HepG2 (cell line): ENCODE measurements around the gene RBM6. TPM values are rescaled to one million over a fixed set of nuclear protein-coding genes. Genes with fewer than 3 reads are reported as not detected.

ENCODE experiments used
- ARNT ChIP-seq: fragments of 450-650 bp; IDR thresholded peaks from 2 replicates; pipeline ENCODE4 v1.6.1; 2017
- CENPX ChIP-seq: sonication (generic); formaldehyde crosslinking; IDR thresholded peaks from 2 replicates; pipeline ENCODE4 v1.9.0; 2021; ENCODE audit warnings: mild to moderate bottlenecking, missing genetic modification reagents, moderate library complexity
- HES4 ChIP-seq: sonication (generic); formaldehyde crosslinking; IDR thresholded peaks from 2 replicates; pipeline ENCODE4 v1.9.0; 2021; ENCODE audit warnings: mild to moderate bottlenecking, missing genetic modification reagents, borderline replicate concordance
- HOXA9 ChIP-seq: sonication (generic); formaldehyde crosslinking; IDR thresholded peaks from 2 replicates; pipeline ENCODE4 v1.8.1; 2022; ENCODE audit warnings: missing genetic modification reagents, mild to moderate bottlenecking, moderate library complexity, borderline replicate concordance
- KAT7 ChIP-seq: IDR thresholded peaks from 2 replicates; pipeline ENCODE4 v1.6.1; 2018; ENCODE audit warnings: borderline replicate concordance, missing compliant biosample characterization
- LBX2 ChIP-seq: sonication (generic); formaldehyde crosslinking; IDR thresholded peaks from 2 replicates; pipeline ENCODE4 v1.5.0; 2020; ENCODE audit warnings: missing genetic modification reagents, mild to moderate bottlenecking, borderline replicate concordance
- MAFK ChIP-seq, 2 experiments: IDR thresholded peaks in 1 of 2; conservative IDR thresholded peaks in 1 of 2; 2 replicates each; pipeline ENCODE4 v1.6.1; 2011; ENCODE audit warnings: improper control_type of control experiment in 2 of 2, low read length in 2 of 2
- MTERF4 ChIP-seq: sonication (generic); formaldehyde crosslinking; IDR thresholded peaks from 2 replicates; pipeline ENCODE4 v1.8.0; 2023; ENCODE audit warnings: mild to moderate bottlenecking, missing genetic modification reagents
- NPAS2 ChIP-seq: sonication (generic); formaldehyde crosslinking; IDR thresholded peaks from 2 replicates; pipeline ENCODE4 v1.8.0; 2022; ENCODE audit warnings: mild to moderate bottlenecking, missing genetic modification reagents, borderline replicate concordance
- PLSCR1 ChIP-seq: sonication (generic); formaldehyde crosslinking; IDR thresholded peaks from 2 replicates; pipeline ENCODE4 v1.5.0; 2020; ENCODE audit warnings: missing genetic modification reagents, mild to moderate bottlenecking, borderline replicate concordance
- RBM22 ChIP-seq: fragments of 200-400 bp; formaldehyde crosslinking; optimal IDR thresholded peaks from 2 replicates; pipeline ENCODE3; 2017; ENCODE audit warnings: mild to moderate bottlenecking, low read length, moderate library complexity
- RFX3 ChIP-seq: IDR thresholded peaks from 2 replicates; pipeline ENCODE4 v1.6.1; 2016; ENCODE audit warnings: missing biosample characterization, missing genetic modification reagents
- RXRB ChIP-seq: IDR thresholded peaks from 2 replicates; pipeline ENCODE4 v1.6.1; 2016; ENCODE audit warnings: borderline replicate concordance, missing genetic modification reagents, missing compliant biosample characterization
- SCMH1 ChIP-seq: sonication (generic); formaldehyde crosslinking; IDR thresholded peaks from 2 replicates; pipeline ENCODE4 v1.9.0; 2021; ENCODE audit warnings: missing genetic modification reagents, mild to moderate bottlenecking, borderline replicate concordance
- SKI ChIP-seq: fragments of 450-650 bp; IDR thresholded peaks from one replicate; pipeline ENCODE4 v1.6.1; 2018; ENCODE audit warnings: mild to moderate bottlenecking; ENCODE audit not compliant: partially characterized antibody
- SMC3 ChIP-seq: IDR thresholded peaks from 2 replicates; pipeline ENCODE4 v1.6.1; 2011; ENCODE audit warnings: low read length, improper control_type of control experiment
- TMF1 ChIP-seq: sonication (generic); formaldehyde crosslinking; IDR thresholded peaks from 2 replicates; pipeline ENCODE4 v1.8.1; 2022; ENCODE audit warnings: low read depth, missing genetic modification reagents
- TRAFD1 ChIP-seq: sonication (generic); formaldehyde crosslinking; IDR thresholded peaks from 2 replicates; pipeline ENCODE4 v1.5.1; 2020; ENCODE audit warnings: missing genetic modification reagents, mild to moderate bottlenecking, borderline replicate concordance
- ZNF101 ChIP-seq: sonication (generic); formaldehyde crosslinking; IDR thresholded peaks from 2 replicates; pipeline ENCODE4 v1.4.0; 2020; ENCODE audit warnings: mild to moderate bottlenecking, low read depth, missing genetic modification reagents, borderline replicate concordance
- ZNF329 ChIP-seq: sonication (generic); formaldehyde crosslinking; IDR thresholded peaks from 2 replicates; pipeline ENCODE4 v1.9.0; 2021; ENCODE audit warnings: low read depth, mild to moderate bottlenecking, missing genetic modification reagents
- ZNF34 ChIP-seq: sonication (generic); formaldehyde crosslinking; IDR thresholded peaks from 2 replicates; pipeline ENCODE4 v1.4.0; 2020; ENCODE audit warnings: mild to moderate bottlenecking, missing genetic modification reagents, borderline replicate concordance
- ZNF558 ChIP-seq: sonication (generic); formaldehyde crosslinking; IDR thresholded peaks from 2 replicates; pipeline ENCODE4 v1.9.0; 2022; ENCODE audit warnings: mild to moderate bottlenecking, missing genetic modification reagents, borderline replicate concordance
- ZNF704 ChIP-seq: sonication (generic); formaldehyde crosslinking; IDR thresholded peaks from 2 replicates; pipeline ENCODE4 v1.8.1; 2023; ENCODE audit warnings: mild to moderate bottlenecking, inconsistent platforms, moderate library complexity, missing genetic modification reagents, borderline replicate concordance
- ZNF737 ChIP-seq: sonication (generic); formaldehyde crosslinking; IDR thresholded peaks from 2 replicates; pipeline ENCODE4 v1.5.0; 2020; ENCODE audit warnings: missing genetic modification reagents, mild to moderate bottlenecking, borderline replicate concordance
- polyA plus RNA-seq, 8 experiments: library from polyadenylated mRNA; depleted of rRNA in 3 of 8; stranded (reverse) in 7 of 8; unstranded in 1 of 8; fragments of >200 nt; fragmentation: Illumina TruSeq in 4 of 8; extraction: Trizol in 4 of 8; gene quantifications; 2 replicates each; pipeline versions ENCODE4 v1.2.1 to v1.2.3, GENCODE V29; 2011 to 2016; ENCODE audit warnings: low read depth in 4 of 8, missing spikeins in 1 of 8, mixed read lengths in 1 of 8; ENCODE audit not compliant: insufficient read depth in 1 of 8
- total RNA-seq, 5 experiments: library from RNA; depleted of rRNA; stranded (reverse); fragments of >200 nt; fragmentation: Illumina TruSeq; extraction: Trizol; gene quantifications; 2 replicates each; pipeline ENCODE4 v1.2.3, GENCODE V29; 2016; ENCODE audit warnings: low read depth in 1 of 5
- TF ChIP-seq, protein P1 (sequence below): sonication (generic); formaldehyde crosslinking; IDR thresholded peaks from 2 replicates; pipeline ENCODE4 v1.4.0; 2020; ENCODE audit warnings: missing genetic modification reagents, mild to moderate bottlenecking, borderline replicate concordance

Gene RBM6
- total and polyA plus RNA-seq, 2 of the 13 experiments (the other 11 are each of a cell fraction or from before 2014, with no cell fraction given) = 72.7 to 86.1 TPM

GRCh38 chr3:49930922-49931321 lies 9.0 kb upstream of the RBM6 start (continued):
- TF ChIP-seq MTERF4 (CRISPR knock-in tag) = no peak
- TF ChIP-seq ZNF737 = no peak
- TF ChIP-seq, protein P1, sequence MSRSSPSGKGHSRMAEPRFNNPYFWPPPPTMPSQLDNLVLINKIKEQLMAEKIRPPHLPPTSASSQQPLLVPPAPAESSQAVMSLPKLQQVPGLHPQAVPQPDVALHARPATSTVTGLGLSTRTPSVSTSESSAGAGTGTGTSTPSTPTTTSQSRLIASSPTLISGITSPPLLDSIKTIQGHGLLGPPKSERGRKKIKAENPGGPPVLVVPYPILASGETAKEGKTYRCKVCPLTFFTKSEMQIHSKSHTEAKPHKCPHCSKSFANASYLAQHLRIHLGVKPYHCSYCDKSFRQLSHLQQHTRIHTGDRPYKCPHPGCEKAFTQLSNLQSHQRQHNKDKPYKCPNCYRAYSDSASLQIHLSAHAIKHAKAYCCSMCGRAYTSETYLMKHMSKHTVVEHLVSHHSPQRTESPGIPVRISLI = peak; percentile 37; the same call in 1 of the 2 replicates
- no peak for TF ChIP-seq RFX3 (CRISPR knock-in tag)
- TF ChIP-seq TRAFD1 (CRISPR knock-in tag) = no peak
- no peak for TF ChIP-seq ZNF329
- TF ChIP-seq ZNF558 = no peak
- no peak for TF ChIP-seq HOXA9 (CRISPR knock-in tag)
- no peak for TF ChIP-seq SCMH1
- no peak for TF ChIP-seq ZNF704
- no peak for TF ChIP-seq KAT7 (CRISPR knock-in tag)
- TF ChIP-seq LBX2 = no peak
- no peak for TF ChIP-seq SKI
- TF ChIP-seq CENPX (CRISPR knock-in tag) = no peak
- TF ChIP-seq TMF1 (CRISPR knock-in tag) = no peak
- peak; percentile 17; the same call in 1 of the 2 replicates for TF ChIP-seq SMC3
- TF ChIP-seq RBM22 = no peak
- no peak for TF ChIP-seq NPAS2 (CRISPR knock-in tag)
- TF ChIP-seq RXRB (CRISPR knock-in tag) = peak; percentile 32; the same call in 1 of the 2 replicates
- TF ChIP-seq ARNT = no peak
- TF ChIP-seq ZNF101 (CRISPR knock-in tag) = no peak
- TF ChIP-seq PLSCR1 (CRISPR knock-in tag) = no peak
- TF ChIP-seq MAFK (conservative IDR thresholded peaks at IDR 0.05 in 1 of 2, IDR thresholded peaks at IDR 0.05 in 1 of 2; ENCODE audit: low read length in 2 of 2) = no peak
- no peak for TF ChIP-seq ZNF34
- TF ChIP-seq HES4 (CRISPR knock-in tag) = no peak
